Suppressor macrophage (primary cell): Measurements from ENCODE around the gene ZNF787.

ENCODE experiments used
- DNase-seq, 4 experiments: peaks; one replicate each; pipeline ENCODE4 v3.0.0-alpha.2; 2020 to 2022

ZNF787 gene

GRCh38 chr19:56085571-56086275 lies 35.4 kb downstream of the ZNF787 start:
- DNase-seq, result peak in 2 of 4 experiments; percentile 31 to 39

GRCh38 chr19:56084835-56085536 lies 36.1 kb downstream of the ZNF787 start:
- DNase-seq, result no peak

- DNase-seq, result no peak
Observed at GRCh38 chr19:56083668-56084067, 37.4 kb downstream of the ZNF787 start.

GRCh38 chr19:56080669-56081401 lies 40.3 kb downstream of the ZNF787 start:
- DNase-seq, result peak; percentile 87 to 91 (median 88)

GRCh38 chr19:56079609-56080008 lies 41.5 kb downstream of the ZNF787 start:
- DNase-seq, result peak in 2 of 4 experiments; percentile 8 to 21

GRCh38 chr19:56076498-56076897 lies 44.6 kb downstream of the ZNF787 start:
- peak; percentile 71 to 78 (median 74) for DNase-seq

GRCh38 chr19:56071151-56071550 lies 49.9 kb downstream of the ZNF787 start:
- DNase-seq, result peak in 2 of 4 experiments; percentile 29 to 33

GRCh38 chr19:56069642-56070041 lies 51.5 kb downstream of the ZNF787 start:
- DNase-seq, result no peak

- DNase-seq, result peak; percentile 58 to 78 (median 64)
Observed at GRCh38 chr19:56066152-56067023, 54.7 kb downstream of the ZNF787 start.

- DNase-seq, result no peak
Observed at GRCh38 chr19:56053596-56053995, 67.5 kb downstream of the ZNF787 start.
